Measurements from ENCODE around the gene MBTD1.

Gene MBTD1

DNA sequence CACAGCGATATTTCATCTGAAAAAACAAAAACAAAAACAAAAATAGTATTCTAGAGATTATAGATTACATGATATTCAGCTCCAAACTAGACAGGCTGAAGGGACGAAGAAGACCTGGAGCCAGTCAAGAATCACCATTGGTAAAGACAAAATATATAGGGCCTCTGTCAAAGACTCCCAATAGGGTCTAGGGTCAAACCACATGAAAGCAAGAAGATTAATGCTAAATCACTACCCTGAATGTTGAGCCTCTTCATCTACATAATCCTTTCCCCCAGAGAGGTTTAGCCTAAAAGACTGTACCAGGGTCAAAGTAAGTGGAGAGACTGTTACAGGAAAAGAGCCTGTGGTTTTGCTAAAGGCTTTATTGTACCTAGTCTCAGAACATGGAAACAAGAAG, 117.3 kb downstream of the MBTD1 start:
- no peak for DNase-seq

DNA sequence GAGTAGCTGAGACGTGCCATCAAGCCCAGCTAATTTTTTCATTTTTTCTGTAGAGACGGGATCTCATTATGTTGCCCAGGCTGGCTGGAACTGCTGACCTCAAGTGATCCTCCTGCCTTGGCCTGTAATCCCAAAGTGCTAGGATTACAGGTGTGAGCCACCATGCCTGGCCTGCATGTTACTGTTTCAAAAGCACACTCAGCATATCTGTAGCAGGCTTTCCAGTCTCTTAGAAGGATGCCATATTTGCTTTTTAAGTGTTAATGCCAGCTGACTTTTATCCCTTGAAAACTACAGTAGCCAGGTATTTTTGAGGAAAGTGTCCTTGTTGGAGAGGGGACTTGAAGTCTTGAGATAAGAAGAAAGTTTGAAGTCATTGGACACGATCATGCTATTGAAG, 123.9 kb downstream of the MBTD1 start:
- no peak for DNase-seq

DNA sequence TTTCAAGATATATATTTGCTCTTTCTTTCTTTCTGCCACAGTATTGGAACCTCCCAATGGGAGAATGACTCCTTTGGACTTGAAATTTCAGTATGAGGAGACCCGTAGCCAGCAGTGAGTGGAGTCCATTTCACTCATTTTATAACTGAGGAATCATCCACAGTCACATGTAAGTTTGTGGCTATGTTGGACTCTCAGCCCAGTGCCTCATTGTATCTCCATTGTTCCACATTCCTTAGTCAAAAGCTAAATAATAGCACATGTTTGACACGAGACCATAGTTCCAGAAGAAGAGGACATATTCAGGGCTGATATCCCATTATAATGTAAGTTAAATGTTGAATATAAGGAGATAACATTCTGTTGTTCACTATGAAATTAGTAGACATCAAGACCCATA, 126.5 kb downstream of the MBTD1 start:
- no peak for DNase-seq

DNA sequence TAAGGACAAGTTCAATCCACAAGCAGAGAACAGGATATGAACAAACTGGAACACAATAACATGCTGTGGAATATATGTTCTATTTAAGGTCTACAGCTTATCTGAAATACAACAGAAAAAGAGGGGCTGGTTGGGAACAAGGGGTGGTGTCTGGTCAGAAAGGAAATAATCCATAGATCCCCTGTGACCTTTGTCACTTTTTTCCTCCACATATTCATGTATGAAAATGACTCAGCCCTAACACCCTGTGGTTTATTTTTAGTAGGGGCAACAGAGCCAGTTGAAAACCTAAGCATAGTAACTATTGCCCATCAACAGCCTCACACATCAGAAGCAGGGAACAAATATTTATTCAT, 126.9 kb downstream of the MBTD1 start:
- no peak for DNase-seq

DNA sequence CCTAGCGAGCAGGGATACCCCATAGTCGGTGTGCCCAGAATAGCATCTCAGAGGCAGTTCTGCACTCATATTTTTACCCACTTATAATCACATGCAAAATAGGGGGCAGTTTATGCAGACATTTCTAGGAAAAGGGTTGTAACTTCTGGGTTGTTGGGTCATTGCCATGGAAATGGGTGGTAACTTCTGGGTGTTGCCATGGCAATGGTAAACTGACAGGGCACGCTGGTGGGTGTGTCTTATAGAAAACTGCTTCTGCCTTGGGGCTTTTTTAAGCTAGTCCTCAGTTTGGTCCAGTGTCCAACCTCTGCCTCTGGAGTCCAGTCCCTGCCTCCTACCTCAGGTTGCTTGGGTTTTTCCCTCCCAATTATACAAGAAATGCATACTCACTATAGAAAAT, 131.8 kb downstream of the MBTD1 start:
- DNase-seq = no peak
